A549 (cell line): ENCODE data around the gene PRKCQ.

Experiments used
- CEBPB ChIP-seq, 2 experiments: fragments of >200 bp in 1 of 2; sonication (Bioruptor Twin) in 1 of 2; formaldehyde crosslinking in 1 of 2; IDR thresholded peaks; 2 replicates each; pipeline ENCODE4 v1.6.1; 2012 to 2016
- CTCF ChIP-seq: fragments of >200 bp; sonication (Bioruptor Twin); formaldehyde crosslinking; IDR thresholded peaks from 3 replicates; pipeline ENCODE4 v1.5.1; 2016
- EHMT2 ChIP-seq: fragments of 200-600 bp; sonication (generic); IDR thresholded peaks from 2 replicates; pipeline ENCODE4 v1.6.1; 2016; ENCODE audit warnings: antibody characterized with exemption, low read depth, mild to moderate bottlenecking, moderate library complexity
- HOXB5 ChIP-seq: fragments of 250-450 bp; sonication (Bioruptor Pico); IDR thresholded peaks from 2 replicates; pipeline ENCODE4 v1.5.0; 2020; ENCODE audit warnings: mild to moderate bottlenecking, moderate library complexity
- JUN ChIP-seq, 2 experiments: fragments of >200 bp; sonication (Bioruptor Twin); formaldehyde crosslinking; IDR thresholded peaks; 2 replicates in 1 of 2; 3 replicates in 1 of 2; pipeline ENCODE4 v1.6.1; 2016 to 2017
- JUNB ChIP-seq: fragments of >200 bp; sonication (Bioruptor Twin); formaldehyde crosslinking; IDR thresholded peaks from 2 replicates; pipeline ENCODE4 v1.6.1; 2016
- MAX ChIP-seq: IDR thresholded peaks from 2 replicates; pipeline ENCODE4 v1.6.1; 2012
- POLR2A ChIP-seq: IDR thresholded peaks from 2 replicates; pipeline ENCODE4 v1.6.1; 2012; ENCODE audit warnings: mild to moderate bottlenecking, low read length
- RAD21 ChIP-seq, 2 experiments: fragments of >200 bp in 1 of 2; sonication (Bioruptor Twin) in 1 of 2; formaldehyde crosslinking in 1 of 2; IDR thresholded peaks in 1 of 2; conservative IDR thresholded peaks in 1 of 2; 2 replicates in 1 of 2; 3 replicates in 1 of 2; pipeline ENCODE4 v1.6.1; 2012 to 2018; ENCODE audit warnings: inconsistent platforms in 1 of 2
- RCOR1 ChIP-seq: fragments of 150-350 bp; IDR thresholded peaks from 2 replicates; pipeline ENCODE4 v1.6.1; 2014; ENCODE audit warnings: antibody characterized with exemption, low read length, low read depth
- RNF2 ChIP-seq: fragments of 200-600 bp; sonication (generic); IDR thresholded peaks from 2 replicates; pipeline ENCODE4 v1.6.1; 2016; ENCODE audit warnings: low read depth, mild to moderate bottlenecking, antibody characterized with exemption, moderate library complexity, borderline replicate concordance

GRCh38 chr10:6563731-6564130 lies 16.3 kb downstream of the PRKCQ start:
- TF ChIP-seq CTCF (no peak), MAX (no peak), POLR2A (no peak), HOXB5 (no peak), CEBPB (IDR thresholded peaks at IDR 0.05) (no peak), RNF2 (no peak), RAD21 (conservative IDR thresholded peaks at IDR 0.05 in 1 of 2, IDR thresholded peaks at IDR 0.05 in 1 of 2) (no peak), JUNB (no peak), JUN (IDR thresholded peaks at IDR 0.05) (no peak), RCOR1 (no peak), EHMT2 (no peak)
